K562 (cell line): ENCODE measurements around the gene HTR6. TPM values are rescaled to one million over a fixed set of nuclear protein-coding genes. Genes with fewer than 3 reads are reported as not detected.

Experiments used
- ATAC-seq: fragments of 200-7000 bp; cut with Tn5 transposase; 3 replicates; pipeline ENCODE4 v1.9.1; 2020; ENCODE audit warnings: moderate library complexity
- BruUV-seq: library from RNA; stranded (reverse); fragments of 400-500 nt; replicated peaks from 2 replicates; lab custom pipeline; 2021; lab: Mats Ljungman, UMichigan
- CTCF ChIA-PET: fragments of 300-600 bp; formaldehyde crosslinking; extraction: SDS; loops from one replicate; lab custom pipeline; 2021; ENCODE audit warnings: low intra/inter-chr PET ratio; lab: Yijun Ruan, JAX
- POLR2A ChIA-PET: fragments of 300-600, 350-650 bp; sonication (Branson Sonifier 250); formaldehyde crosslinking; extraction: SDS; loops from one replicate; lab custom pipeline; 2021; ENCODE audit warnings: antibody characterized with exemption, inconsistent platforms; lab: Yijun Ruan, JAX
- DNase-seq, 4 experiments: peaks; one replicate each; pipeline versions ENCODE4 v3.0.0 to v3.0.0-alpha.2; 2011 to 2018; ENCODE audit warnings: low spot score in 3 of 4, mixed read lengths in 3 of 4; ENCODE audit errors: extremely low read depth in 1 of 4
- FAIRE-seq: peaks from 2 replicates; lab custom pipeline; 2011; peaks lifted over from hg19 to GRCh38; lab: Jason Lieb, UNC
- H2AFZ ChIP-seq: 2 replicates; pipeline ENCODE4 v1.6.0; 2011; ENCODE audit warnings: low read depth, low read length, control low read depth, inconsistent platforms
- H3K27ac ChIP-seq: fragments of 200-600 bp; 3 replicates; pipeline ENCODE4 v1.8.0; 2011; ENCODE audit warnings: low read depth, mild to moderate bottlenecking, control low read depth, inconsistent platforms, low read length, moderate library complexity, mixed read lengths; ENCODE audit errors: extremely low read depth
- H3K27me3 ChIP-seq, 2 experiments: fragments of 300-600 bp in 1 of 2; 2 replicates in 1 of 2; 3 replicates in 1 of 2; pipeline versions ENCODE4 v1.6.0 to v1.8.0; 2011; ENCODE audit warnings: inconsistent platforms in 2 of 2, low read length in 2 of 2, mild to moderate bottlenecking in 1 of 2, mixed read lengths in 1 of 2, moderate library complexity in 1 of 2; ENCODE audit not compliant: control insufficient read depth in 2 of 2, insufficient read depth in 2 of 2
- H3K36me3 ChIP-seq: fragments of 300-600 bp; 3 replicates; pipeline ENCODE4 v1.8.0; 2011; ENCODE audit warnings: mild to moderate bottlenecking, low read length, inconsistent platforms; ENCODE audit not compliant: control insufficient read depth, insufficient read depth
- H3K4me1 ChIP-seq, 2 experiments: fragments of 200-600 bp in 1 of 2; replicated peaks in 1 of 2; 2 replicates in 1 of 2; 3 replicates in 1 of 2; pipeline versions ENCODE4 v1.5.1 to v1.8.0; 2011; ENCODE audit warnings: inconsistent platforms in 2 of 2, low read length in 2 of 2, mild to moderate bottlenecking in 1 of 2, mixed read lengths in 1 of 2, moderate library complexity in 1 of 2; ENCODE audit not compliant: control insufficient read depth in 2 of 2, insufficient read depth in 2 of 2
- H3K4me2 ChIP-seq: 2 replicates; pipeline ENCODE4 v1.6.1; 2011; ENCODE audit warnings: low read length, control low read depth, inconsistent platforms, mixed read lengths; ENCODE audit not compliant: insufficient read depth
- H3K4me3 ChIP-seq: fragments of 200-600 bp; sonication (generic), shearing (Covaris generic); 2 replicates; pipeline ENCODE4 v1.5.1; 2016; ENCODE audit warnings: control low read depth, inconsistent platforms
- H3K79me2 ChIP-seq: fragments of 200-600 bp; 3 replicates; pipeline ENCODE4 v1.8.0; 2011; ENCODE audit warnings: low read length, inconsistent platforms; ENCODE audit not compliant: control insufficient read depth, insufficient read depth
- H3K9ac ChIP-seq, 2 experiments: 2 replicates each; pipeline versions ENCODE4 v1.6.0 to v1.6.1; 2011; ENCODE audit warnings: low read depth in 2 of 2, low read length in 2 of 2, control low read depth in 1 of 2, inconsistent platforms in 1 of 2, mild to moderate bottlenecking in 1 of 2, mixed read lengths in 1 of 2; ENCODE audit not compliant: insufficient read depth in 1 of 2
- H3K9me1 ChIP-seq: one replicate; pipeline ENCODE4 v1.6.0; 2011; ENCODE audit warnings: inconsistent platforms, mild to moderate bottlenecking, low read length, moderate library complexity; ENCODE audit not compliant: control insufficient read depth, insufficient read depth
- H3K9me3 ChIP-seq: replicated peaks from 2 replicates; pipeline ENCODE4 v1.5.1; 2011; ENCODE audit warnings: low read depth, low read length, inconsistent platforms; ENCODE audit not compliant: control insufficient read depth, insufficient read depth
- H4K20me1 ChIP-seq: replicated peaks from 2 replicates; pipeline ENCODE4 v1.6.1; 2011; ENCODE audit warnings: low read length, inconsistent platforms, mixed read lengths; ENCODE audit not compliant: control insufficient read depth, insufficient read depth
- ARHGAP35 ChIP-seq: fragments of 450-650 bp; IDR thresholded peaks from 2 replicates; pipeline ENCODE4 v1.6.1; 2018; ENCODE audit not compliant: partially characterized antibody
- CBX3 ChIP-seq, 2 experiments: IDR thresholded peaks; 1 replicate in 1 of 2; 2 replicates in 1 of 2; pipeline ENCODE4 v1.6.1; 2012; ENCODE audit warnings: inconsistent platforms in 2 of 2, low read length in 2 of 2, borderline replicate concordance in 1 of 2, control low read depth in 1 of 2
- ERF ChIP-seq: fragments of 450-650 bp; formaldehyde crosslinking; IDR thresholded peaks from 2 replicates; pipeline ENCODE4 v1.4.0; 2020; ENCODE audit warnings: mild to moderate bottlenecking, mixed read lengths
- MCM2 ChIP-seq: fragments of 450-650 bp; IDR thresholded peaks from 2 replicates; pipeline ENCODE4 v1.6.1; 2017; ENCODE audit warnings: low read depth, mild to moderate bottlenecking
- NCOA2 ChIP-seq, 2 experiments: fragments of 450-650 bp; IDR thresholded peaks; 2 replicates each; pipeline ENCODE4 v1.6.1; 2018; ENCODE audit warnings: mild to moderate bottlenecking in 2 of 2, moderate library complexity in 1 of 2; ENCODE audit not compliant: partially characterized antibody in 2 of 2
- REST ChIP-seq, 2 experiments: fragments of 450-650 bp; formaldehyde crosslinking in 1 of 2; IDR thresholded peaks; 2 replicates each; pipeline versions ENCODE4 v1.4.0 to v1.6.1; 2014 to 2020; ENCODE audit warnings: mild to moderate bottlenecking in 2 of 2, borderline replicate concordance in 1 of 2, low read depth in 1 of 2
- SIRT6 ChIP-seq: IDR thresholded peaks from one replicate; pipeline ENCODE4 v1.6.1; 2012; ENCODE audit warnings: low read depth, mild to moderate bottlenecking, control low read depth, inconsistent platforms, low read length, moderate library complexity
- TBL1XR1 ChIP-seq, 2 experiments: IDR thresholded peaks; 2 replicates each; pipeline ENCODE4 v1.6.1; 2012; ENCODE audit warnings: improper control_type of control experiment in 2 of 2, low read length in 2 of 2, mild to moderate bottlenecking in 1 of 2
- WGBS: fragments of 100-300 bp; shearing (Covaris generic); methylation state at CpG from one replicate; pipeline ENCODE4 v1.1.6; 2016; ENCODE audit warnings: low coverage, mixed read lengths; ENCODE audit not compliant: insufficient coverage; ENCODE audit errors: missing lambda C conversion rate; 5-methylcytosine and 5-hydroxymethylcytosine counted together
- in situ Hi-C: fragments of 300-500 bp; cut with MboI; formaldehyde crosslinking; loops from 4 replicates; pipeline ENCODE4 v1.15.0; 2018; ENCODE audit warnings: inconsistent platforms, mixed read lengths
- intact Hi-C: fragments of 100-400 bp; cut with micrococcal nuclease; formaldehyde crosslinking; loops from 2 replicates; pipeline ENCODE4 v1.14.2; 2022
- polyA plus RNA-seq, 8 experiments: library from polyadenylated mRNA; depleted of rRNA in 4 of 8; stranded (reverse) in 5 of 8; unstranded in 3 of 8; fragments of >200 nt; fragmentation: Nextera tagmentation in 2 of 8; fragmentation: Illumina TruSeq in 1 of 8; extraction: Ambion mirVana in 2 of 8; extraction: Trizol in 1 of 8; gene quantifications; 2 replicates each; pipeline versions ENCODE4 v1.2.1 to v1.2.3, GENCODE V29; 2011 to 2014; ENCODE audit warnings: inconsistent platforms in 1 of 8, missing spikeins in 1 of 8
- total RNA-seq, 7 experiments: library from RNA; depleted of rRNA in 6 of 7; stranded (reverse); fragments of >200 nt in 6 of 7; fragmentation: Illumina TruSeq in 2 of 7; extraction: Trizol in 2 of 7; gene quantifications; 2 replicates each; pipeline versions ENCODE4 v1.2.1 to v1.2.3, GENCODE V29; 2011 to 2021; ENCODE audit warnings: low replicate concordance in 1 of 7
- TF ChIP-seq, protein P1 (sequence below): fragments of 450-650 bp; IDR thresholded peaks from 2 replicates; pipeline ENCODE4 v1.6.1; 2017; ENCODE audit warnings: antibody characterized with exemption

The HTR6 gene
- total and polyA plus RNA-seq, 9 of the 15 experiments (the other 6 are each of a cell fraction or from before 2014, with no cell fraction given), result not detected

- 0% methylated on average over 4 of the region's 6 CpGs for WGBS
- Histone ChIP-seq H3K79me2 (no peaks in the 10 kb centered on the region), H3K4me1 (no peaks in the 10 kb centered on the region), H3K36me3 (no peaks in the 10 kb centered on the region), H3K4me3 (no peak overlapping the region), H3K27ac (no peak overlapping the region), H3K4me2 (no peak overlapping the region), H3K9me1 (no peaks in the 10 kb centered on the region), H3K9me3 (no peaks in the 10 kb centered on the region), H4K20me1 (peaks cover 21% of the 10 kb centered on the region), H2AFZ (no peak overlapping the region), H3K9ac (no peak overlapping the region), H3K27me3 (peaks cover 14 to 45% of the 10 kb centered on the region in 2 experiments; a peak in 4 of 5 replicates)
- DNase-seq, result no peak
- FAIRE-seq, result no peak
- ATAC-seq, result no peak
- no TSS peak for BruUV-seq
- intact Hi-C loops (no loop called here), in situ Hi-C loops (loop anchor here (25.0 kb wide), 1 partner anchor 1060 kb away; no protein-coding TSS in a partner anchor)
- POLR2A ChIA-PET, result interaction anchor here (1.2 kb wide), 1 partner anchor 12 kb away, joined by 5 read pairs; no protein-coding TSS in a partner anchor
- CTCF ChIA-PET, result no interaction called here
- TF ChIP-seq SIRT6 (no peak), CBX3 (IDR thresholded peaks at IDR 0.05; ENCODE audit: borderline replicate concordance in 1 of 2, low read length in 2 of 2) (no peak), REST (IDR thresholded peaks at IDR 0.05; ENCODE audit: borderline replicate concordance) (no peak), REST (CRISPR knock-in tag; IDR thresholded peaks at IDR 0.05; ENCODE audit: low read depth) (no peak), NCOA2 (IDR thresholded peaks at IDR 0.05; ENCODE audit: partially characterized antibody in 2 of 2) (no peak), MCM2 (no peak), ARHGAP35 (no peak), ERF (no peak), TBL1XR1 (IDR thresholded peaks at IDR 0.05; ENCODE audit: low read length in 2 of 2) (no peak)
- TF ChIP-seq, protein P1, sequence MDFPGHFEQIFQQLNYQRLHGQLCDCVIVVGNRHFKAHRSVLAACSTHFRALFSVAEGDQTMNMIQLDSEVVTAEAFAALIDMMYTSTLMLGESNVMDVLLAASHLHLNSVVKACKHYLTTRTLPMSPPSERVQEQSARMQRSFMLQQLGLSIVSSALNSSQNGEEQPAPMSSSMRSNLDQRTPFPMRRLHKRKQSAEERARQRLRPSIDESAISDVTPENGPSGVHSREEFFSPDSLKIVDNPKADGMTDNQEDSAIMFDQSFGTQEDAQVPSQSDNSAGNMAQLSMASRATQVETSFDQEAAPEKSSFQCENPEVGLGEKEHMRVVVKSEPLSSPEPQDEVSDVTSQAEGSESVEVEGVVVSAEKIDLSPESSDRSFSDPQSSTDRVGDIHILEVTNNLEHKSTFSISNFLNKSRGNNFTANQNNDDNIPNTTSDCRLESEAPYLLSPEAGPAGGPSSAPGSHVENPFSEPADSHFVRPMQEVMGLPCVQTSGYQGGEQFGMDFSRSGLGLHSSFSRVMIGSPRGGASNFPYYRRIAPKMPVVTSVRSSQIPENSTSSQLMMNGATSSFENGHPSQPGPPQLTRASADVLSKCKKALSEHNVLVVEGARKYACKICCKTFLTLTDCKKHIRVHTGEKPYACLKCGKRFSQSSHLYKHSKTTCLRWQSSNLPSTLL, result no peak
Observed at GRCh38 chr1:19672237-19672636, 7.6 kb downstream of the HTR6 start.
